Smooth muscle cell (in vitro differentiated cells): ENCODE data around the gene WDR44. TPM values are rescaled to one million over a fixed set of nuclear protein-coding genes. Genes with fewer than 3 reads are reported as not detected.

ENCODE experiments used
- DNase-seq: peaks from one replicate; lab custom pipeline; 2025; ENCODE audit not compliant: unreplicated experiment; lab: John Stamatoyannopoulos, UW
- H2AFZ ChIP-seq: fragments of 200-600 bp; sonication (generic); 2 replicates; pipeline ENCODE4 v1.6.0; 2016; ENCODE audit warnings: antibody characterized with exemption, low read depth, mild to moderate bottlenecking
- H3F3A ChIP-seq: fragments of 200-600 bp; sonication (generic); 2 replicates; pipeline ENCODE4 v1.6.0; 2017; ENCODE audit warnings: antibody characterized with exemption, low read depth
- H3K27ac ChIP-seq: fragments of 200-600 bp; sonication (generic); 2 replicates; pipeline ENCODE4 v1.5.1; 2016; ENCODE audit warnings: low read depth, mild to moderate bottlenecking
- H3K27me3 ChIP-seq: fragments of 200-600 bp; sonication (generic); 2 replicates; pipeline ENCODE4 v1.6.1; 2016; ENCODE audit warnings: low read depth, mild to moderate bottlenecking
- H3K36me3 ChIP-seq: fragments of 200-600 bp; sonication (generic); 2 replicates; pipeline ENCODE4 v1.5.1; 2016; ENCODE audit warnings: low read depth
- H3K4me1 ChIP-seq: fragments of 200-600 bp; sonication (generic); 2 replicates; pipeline ENCODE4 v1.5.1; 2016; ENCODE audit warnings: low read depth
- H3K4me2 ChIP-seq: fragments of 200-600 bp; sonication (generic); 2 replicates; pipeline ENCODE4 v1.6.0; 2016; ENCODE audit warnings: mild to moderate bottlenecking
- H3K4me3 ChIP-seq: fragments of 200-600 bp; sonication (generic); 2 replicates; pipeline ENCODE4 v1.5.1; 2016; ENCODE audit warnings: mild to moderate bottlenecking
- H3K79me2 ChIP-seq: fragments of 200-600 bp; sonication (generic); 2 replicates; pipeline ENCODE4 v1.6.0; 2016; ENCODE audit warnings: low read depth, mild to moderate bottlenecking
- H3K9ac ChIP-seq: fragments of 200-600 bp; sonication (generic); 2 replicates; pipeline ENCODE4 v1.6.0; 2016; ENCODE audit warnings: low read depth
- H3K9me3 ChIP-seq: fragments of 200-600 bp; sonication (generic); replicated peaks from 2 replicates; pipeline ENCODE4 v1.5.1; 2016; ENCODE audit warnings: low read depth
- H4K20me1 ChIP-seq: fragments of 200-600 bp; sonication (generic); 2 replicates; pipeline ENCODE4 v1.6.0; 2016; ENCODE audit warnings: low read depth
- CTCF ChIP-seq: fragments of 200-600 bp; sonication (generic); IDR thresholded peaks from 2 replicates; pipeline ENCODE4 v1.5.1; 2017; ENCODE audit warnings: borderline replicate concordance, mild to moderate bottlenecking, antibody characterized with exemption; ENCODE audit not compliant: insufficient read depth, poor library complexity, severe bottlenecking
- WGBS: methylation state at CpG from one replicate; pipeline ENCODE4 v1.1.7; 2016; ENCODE audit warnings: low lambda C conversion rate; 5-methylcytosine and 5-hydroxymethylcytosine counted together
- polyA plus RNA-seq: library from polyadenylated mRNA; unstranded; fragments of >200 nt; fragmentation: Nextera tagmentation; extraction: Ambion mirVana; gene quantifications from 2 replicates; pipeline ENCODE4 v1.2.1, GENCODE V29; 2016
- total RNA-seq: library from RNA; depleted of rRNA; stranded (reverse); fragments of >200 nt; gene quantifications from 2 replicates; pipeline ENCODE4 v1.2.3, GENCODE V29; 2014

The WDR44 gene
- total and polyA plus RNA-seq, 2 experiments from 2014 or later, result 10.0 to 18.4 TPM

- H3K4me3 ChIP-seq, result no peak overlapping the region
- no peaks in the 10 kb centered on the region for H3K4me1 ChIP-seq
- H3K27me3 ChIP-seq, result no peaks in the 10 kb centered on the region
- no peak overlapping the region for H3K4me2 ChIP-seq
- H2AFZ ChIP-seq, result no peak overlapping the region
- H4K20me1 ChIP-seq, result no peaks in the 10 kb centered on the region
- no peak overlapping the region for H3K27ac ChIP-seq
- TF ChIP-seq CTCF, result no peak
- no peaks in the 10 kb centered on the region for H3F3A ChIP-seq
- H3K36me3 ChIP-seq, result no peaks in the 10 kb centered on the region
- no peak overlapping the region for H3K9ac ChIP-seq
- H3K9me3 ChIP-seq, result no peaks in the 10 kb centered on the region
- no peak for DNase-seq
- 74% methylated on average over 5 of the region's 5 CpGs for WGBS
- no peaks in the 10 kb centered on the region for H3K79me2 ChIP-seq
Observed at GRCh38 chrX:118420462-118420861, 74.6 kb downstream of the WDR44 start.

- H3K9me3 ChIP-seq, result no peaks in the 10 kb centered on the region
- no peak for DNase-seq
- no peak overlapping the region for H3K4me2 ChIP-seq
- no peak overlapping the region for H3K9ac ChIP-seq
- H2AFZ ChIP-seq, result no peak overlapping the region
- 87% methylated on average over 4 of the region's 4 CpGs for WGBS
- no peaks in the 10 kb centered on the region for H3K4me1 ChIP-seq
- no peaks in the 10 kb centered on the region for H3K27me3 ChIP-seq
- no peaks in the 10 kb centered on the region for H3K79me2 ChIP-seq
- H4K20me1 ChIP-seq, result no peaks in the 10 kb centered on the region
- H3K36me3 ChIP-seq, result no peaks in the 10 kb centered on the region
- H3K27ac ChIP-seq, result no peak overlapping the region
- no peak for TF ChIP-seq CTCF
- H3F3A ChIP-seq, result no peaks in the 10 kb centered on the region
- no peak overlapping the region for H3K4me3 ChIP-seq
Observed at GRCh38 chrX:118423558-118423957, 77.7 kb downstream of the WDR44 start.

GRCh38 chrX:118432799-118433198 lies 86.9 kb downstream of the WDR44 start:
- H3F3A ChIP-seq, result no peaks in the 10 kb centered on the region
- H3K79me2 ChIP-seq, result no peaks in the 10 kb centered on the region
- DNase-seq, result no peak
- H2AFZ ChIP-seq, result no peak overlapping the region
- H3K36me3 ChIP-seq, result peaks cover 10% of the 10 kb centered on the region
- 73% methylated on average over 5 of the region's 5 CpGs for WGBS
- no peak overlapping the region for H3K4me3 ChIP-seq
- H3K27ac ChIP-seq, result no peak overlapping the region
- H3K4me1 ChIP-seq, result no peaks in the 10 kb centered on the region
- no peak overlapping the region for H3K9ac ChIP-seq
- no peaks in the 10 kb centered on the region for H3K9me3 ChIP-seq
- no peaks in the 10 kb centered on the region for H3K27me3 ChIP-seq
- H4K20me1 ChIP-seq, result no peaks in the 10 kb centered on the region
- no peak for TF ChIP-seq CTCF
- no peak overlapping the region for H3K4me2 ChIP-seq

GRCh38 chrX:118437283-118437682 lies 91.4 kb downstream of the WDR44 start:
- Histone ChIP-seq H3K4me3 (no peak overlapping the region), H3F3A (no peaks in the 10 kb centered on the region), H3K4me1 (no peaks in the 10 kb centered on the region), H3K9me3 (no peaks in the 10 kb centered on the region), H3K9ac (no peak overlapping the region), H3K79me2 (no peaks in the 10 kb centered on the region), H3K4me2 (no peak overlapping the region), H3K27me3 (no peaks in the 10 kb centered on the region), H2AFZ (no peak overlapping the region), H3K36me3 (peaks cover 10% of the 10 kb centered on the region), H4K20me1 (no peaks in the 10 kb centered on the region), H3K27ac (no peak overlapping the region)
- TF ChIP-seq CTCF, result no peak
- 73% methylated on average over 1 of the region's 1 CpG for WGBS
- DNase-seq, result no peak
